22Rv1 (cell line): ENCODE results near the gene BMPR2.
A peak's percentile ranks its signal among the peaks of the same experiment; 100 is the strongest.
"Not testable (repeated sequence)": the region's sequence is repeated elsewhere in the genome, so short reads cannot be mapped to it uniquely, and the experiment has no call there.

Source experiments
- H3K27ac ChIP-seq: fragments of 450-650 bp; 2 replicates; pipeline ENCODE4 v1.5.1; 2017
- CTCF ChIP-seq: fragments of 450-650 bp; IDR thresholded peaks from 2 replicates; pipeline ENCODE4 v1.5.1; 2017; ENCODE audit warnings: mild to moderate bottlenecking
- ZFX ChIP-seq: fragments of 450-650 bp; IDR thresholded peaks from 2 replicates; pipeline ENCODE4 v1.6.1; 2017; ENCODE audit warnings: antibody characterized with exemption, borderline replicate concordance

BMPR2 gene

GRCh38 chr2:202490479-202490878 lies 114.4 kb downstream of the BMPR2 start:
- TF ChIP-seq CTCF (no peak), ZFX (no peak)
- H3K27ac ChIP-seq: no peak overlapping the region

GRCh38 chr2:202491514-202491913 lies 115.4 kb downstream of the BMPR2 start:
- no peak overlapping the region for H3K27ac ChIP-seq
- TF ChIP-seq ZFX (no peak), CTCF (peak; percentile 41)

- TF ChIP-seq ZFX (no peak), CTCF (no peak)
- peak overlapping the region; percentile 54 for H3K27ac ChIP-seq
Measured at GRCh38 chr2:202494300-202495229, 118.4 kb downstream of the BMPR2 start.

GRCh38 chr2:202495230-202495604 lies 119.1 kb downstream of the BMPR2 start:
- TF ChIP-seq CTCF (no peak), ZFX (no peak)
- H3K27ac ChIP-seq: peak overlapping the region; percentile 54; the same call in 1 of the 2 replicates

- H3K27ac ChIP-seq: not testable (repeated sequence)
Measured at GRCh38 chr2:202496835-202497472, 120.8 kb downstream of the BMPR2 start.

- not testable (repeated sequence) for H3K27ac ChIP-seq
Measured at GRCh38 chr2:202497473-202497866, 121.3 kb downstream of the BMPR2 start.

- not testable (repeated sequence) for H3K27ac ChIP-seq
Measured at GRCh38 chr2:202499841-202500240, 123.7 kb downstream of the BMPR2 start.

- H3K27ac ChIP-seq: not testable (repeated sequence)
Measured at GRCh38 chr2:202503276-202503675, 127.1 kb downstream of the BMPR2 start.

GRCh38 chr2:202508686-202509085 lies 132.6 kb downstream of the BMPR2 start:
- no peak overlapping the region for H3K27ac ChIP-seq

More at GRCh38 chr2:202508686-202509085, 132.6 kb downstream of the BMPR2 start:
- TF ChIP-seq CTCF (no peak), ZFX (no peak)
